Smooth muscle cell (in vitro differentiated cells): ENCODE data around the gene STAU1. TPM values are rescaled to one million over a fixed set of nuclear protein-coding genes. Genes with fewer than 3 reads are reported as not detected.

ENCODE experiments used
- DNase-seq: peaks from one replicate; lab custom pipeline; 2025; ENCODE audit not compliant: unreplicated experiment; lab: John Stamatoyannopoulos, UW
- H2AFZ ChIP-seq: fragments of 200-600 bp; sonication (generic); 2 replicates; pipeline ENCODE4 v1.6.0; 2016; ENCODE audit warnings: antibody characterized with exemption, low read depth, mild to moderate bottlenecking
- H3F3A ChIP-seq: fragments of 200-600 bp; sonication (generic); 2 replicates; pipeline ENCODE4 v1.6.0; 2017; ENCODE audit warnings: antibody characterized with exemption, low read depth
- H3K27ac ChIP-seq: fragments of 200-600 bp; sonication (generic); 2 replicates; pipeline ENCODE4 v1.5.1; 2016; ENCODE audit warnings: low read depth, mild to moderate bottlenecking
- H3K27me3 ChIP-seq: fragments of 200-600 bp; sonication (generic); 2 replicates; pipeline ENCODE4 v1.6.1; 2016; ENCODE audit warnings: low read depth, mild to moderate bottlenecking
- H3K36me3 ChIP-seq: fragments of 200-600 bp; sonication (generic); 2 replicates; pipeline ENCODE4 v1.5.1; 2016; ENCODE audit warnings: low read depth
- H3K4me1 ChIP-seq: fragments of 200-600 bp; sonication (generic); 2 replicates; pipeline ENCODE4 v1.5.1; 2016; ENCODE audit warnings: low read depth
- H3K4me2 ChIP-seq: fragments of 200-600 bp; sonication (generic); 2 replicates; pipeline ENCODE4 v1.6.0; 2016; ENCODE audit warnings: mild to moderate bottlenecking
- H3K4me3 ChIP-seq: fragments of 200-600 bp; sonication (generic); 2 replicates; pipeline ENCODE4 v1.5.1; 2016; ENCODE audit warnings: mild to moderate bottlenecking
- H3K79me2 ChIP-seq: fragments of 200-600 bp; sonication (generic); 2 replicates; pipeline ENCODE4 v1.6.0; 2016; ENCODE audit warnings: low read depth, mild to moderate bottlenecking
- H3K9ac ChIP-seq: fragments of 200-600 bp; sonication (generic); 2 replicates; pipeline ENCODE4 v1.6.0; 2016; ENCODE audit warnings: low read depth
- H3K9me3 ChIP-seq: fragments of 200-600 bp; sonication (generic); replicated peaks from 2 replicates; pipeline ENCODE4 v1.5.1; 2016; ENCODE audit warnings: low read depth
- H4K20me1 ChIP-seq: fragments of 200-600 bp; sonication (generic); 2 replicates; pipeline ENCODE4 v1.6.0; 2016; ENCODE audit warnings: low read depth
- CTCF ChIP-seq: fragments of 200-600 bp; sonication (generic); IDR thresholded peaks from 2 replicates; pipeline ENCODE4 v1.5.1; 2017; ENCODE audit warnings: borderline replicate concordance, mild to moderate bottlenecking, antibody characterized with exemption; ENCODE audit not compliant: insufficient read depth, poor library complexity, severe bottlenecking
- WGBS: methylation state at CpG from one replicate; pipeline ENCODE4 v1.1.7; 2016; ENCODE audit warnings: low lambda C conversion rate; 5-methylcytosine and 5-hydroxymethylcytosine counted together
- polyA plus RNA-seq: library from polyadenylated mRNA; unstranded; fragments of >200 nt; fragmentation: Nextera tagmentation; extraction: Ambion mirVana; gene quantifications from 2 replicates; pipeline ENCODE4 v1.2.1, GENCODE V29; 2016
- total RNA-seq: library from RNA; depleted of rRNA; stranded (reverse); fragments of >200 nt; gene quantifications from 2 replicates; pipeline ENCODE4 v1.2.3, GENCODE V29; 2014

STAU1 gene
- total RNA-seq = 42.2 and 44.7 TPM in 2 replicates
- polyA plus RNA-seq = 45.1 and 48.2 TPM in 2 replicates

GRCh38 chr20:49187851-49188641 lies at the start of gene STAU1:
Gene STAU1, minus strand, starts transcription at chr20:49188334. Its CDS starts 22,133 bp downstream, at chr20:49166201.
- H3K79me2 ChIP-seq = peaks cover 48% of the 10 kb centered on the region

GRCh38 chr20:49237531-49237930 lies 49.4 kb upstream of the STAU1 start:
- peaks cover 13% of the 10 kb centered on the region for H3K36me3 ChIP-seq
- WGBS = 97% methylated on average over 4 of the region's 4 CpGs
- no peak for TF ChIP-seq CTCF

More at GRCh38 chr20:49187851-49188641, at the start of gene STAU1:
- no peaks in the 10 kb centered on the region for H3K27me3 ChIP-seq
- H3K4me2 ChIP-seq = peak within 1 kb of the TSS; percentile 98
- peak; percentile 83 for DNase-seq
- no peaks in the 10 kb centered on the region for H3K36me3 ChIP-seq
- no peak for TF ChIP-seq CTCF
- H3K9me3 ChIP-seq = no peaks in the 10 kb centered on the region
- H3K4me3 ChIP-seq = peak within 1 kb of the TSS; percentile 91
- H3K9ac ChIP-seq = peak within 1 kb of the TSS; percentile 87
- peaks cover 8% of the 10 kb centered on the region for H3K4me1 ChIP-seq
- peaks cover 45% of the 10 kb centered on the region for H4K20me1 ChIP-seq
- peak within 1 kb of the TSS; percentile 97 for H2AFZ ChIP-seq
- WGBS = 0% methylated on average over 10 of the region's 89 CpGs
- no peaks in the 10 kb centered on the region for H3F3A ChIP-seq
- peak within 1 kb of the TSS; percentile 75 for H3K27ac ChIP-seq

GRCh38 chr20:49236301-49236700 lies 48.2 kb upstream of the STAU1 start:
- Histone ChIP-seq H2AFZ (no peak overlapping the region), H3K36me3 (peaks cover 10% of the 10 kb centered on the region), H3K9ac (no peak overlapping the region), H3K27ac (no peak overlapping the region), H4K20me1 (no peaks in the 10 kb centered on the region), H3K4me2 (no peak overlapping the region), H3K4me3 (no peak overlapping the region), H3K4me1 (no peaks in the 10 kb centered on the region), H3K9me3 (no peaks in the 10 kb centered on the region), H3K79me2 (no peaks in the 10 kb centered on the region), H3F3A (no peaks in the 10 kb centered on the region), H3K27me3 (no peaks in the 10 kb centered on the region)
- 97% methylated on average over 9 of the region's 9 CpGs for WGBS
- TF ChIP-seq CTCF = no peak
- DNase-seq = no peak

More at GRCh38 chr20:49237531-49237930, 49.4 kb upstream of the STAU1 start:
- Histone ChIP-seq H3K9me3 (no peaks in the 10 kb centered on the region), H2AFZ (no peak overlapping the region), H3K79me2 (no peaks in the 10 kb centered on the region), H3K4me3 (no peak overlapping the region), H3K27ac (no peak overlapping the region), H3K4me2 (no peak overlapping the region), H3K4me1 (no peaks in the 10 kb centered on the region), H3K9ac (no peak overlapping the region), H4K20me1 (no peaks in the 10 kb centered on the region), H3K27me3 (no peaks in the 10 kb centered on the region), H3F3A (no peaks in the 10 kb centered on the region)
- DNase-seq = no peak

- H3K4me3 ChIP-seq = no peak overlapping the region
- TF ChIP-seq CTCF = no peak
- H3K27ac ChIP-seq = no peak overlapping the region
- H4K20me1 ChIP-seq = no peaks in the 10 kb centered on the region
- H3K79me2 ChIP-seq = no peaks in the 10 kb centered on the region
- H3K36me3 ChIP-seq = peaks cover 8% of the 10 kb centered on the region
- no peaks in the 10 kb centered on the region for H3K4me1 ChIP-seq
- H3F3A ChIP-seq = no peaks in the 10 kb centered on the region
- WGBS = 100% methylated on average over 6 of the region's 6 CpGs
- H3K9ac ChIP-seq = no peak overlapping the region
- H3K27me3 ChIP-seq = no peaks in the 10 kb centered on the region
- no peak for DNase-seq
- H2AFZ ChIP-seq = no peak overlapping the region
- H3K9me3 ChIP-seq = no peaks in the 10 kb centered on the region
- H3K4me2 ChIP-seq = no peak overlapping the region
Measured at GRCh38 chr20:49234831-49235230, 46.7 kb upstream of the STAU1 start.
